ENCODE measurements around the gene NXPH3. TPM values are rescaled to one million over a fixed set of nuclear protein-coding genes. Genes with fewer than 3 reads are reported as not detected.

The NXPH3 gene
- total RNA-seq, 1 donor: 0.43 TPM

GRCh38 chr17:49572806-49573420, 2.8 kb upstream of the NXPH3 start:
- TF ChIP-seq CTCF (IDR thresholded peaks at IDR 0.05; ENCODE audit: insufficient read depth, low read depth, low read length): no peak
- H3K4me3 ChIP-seq (ENCODE audit: low read depth, low read length): no peak overlapping the region
- DNase-seq (ENCODE audit: low read depth): no peak

- DNase-seq (ENCODE audit: low read depth): no peak
- no peak overlapping the region for H3K4me3 ChIP-seq (ENCODE audit: low read depth, low read length)
- TF ChIP-seq CTCF (IDR thresholded peaks at IDR 0.05; ENCODE audit: insufficient read depth, low read depth, low read length): no peak
Measured at GRCh38 chr17:49573510-49574322, 2.0 kb upstream of the NXPH3 start.

- TF ChIP-seq CTCF (IDR thresholded peaks at IDR 0.05; ENCODE audit: insufficient read depth, low read depth, low read length): no peak
- no peak for DNase-seq (ENCODE audit: low read depth)
- H3K4me3 ChIP-seq (ENCODE audit: low read depth, low read length): no peak overlapping the region
Measured at GRCh38 chr17:49574323-49574781, 1.3 kb upstream of the NXPH3 start.

GRCh38 chr17:49574945-49575678, 559 bp upstream of the NXPH3 start:
- no peak for TF ChIP-seq CTCF (IDR thresholded peaks at IDR 0.05; ENCODE audit: insufficient read depth, low read depth, low read length)
- no peak for DNase-seq (ENCODE audit: low read depth)
- no peak overlapping the region for H3K4me3 ChIP-seq (ENCODE audit: low read depth, low read length)

GRCh38 chr17:49576088-49576916, 631 bp downstream of the NXPH3 start:
- peak; percentile 51 for DNase-seq (ENCODE audit: low read depth)
- no peak for TF ChIP-seq CTCF (IDR thresholded peaks at IDR 0.05; ENCODE audit: insufficient read depth, low read depth, low read length)
- H3K4me3 ChIP-seq (ENCODE audit: low read depth, low read length): peak overlapping the region; percentile 68
